DOHH2 (cell line): ENCODE results near the gene MYOG.
A peak's percentile ranks its signal among the peaks of the same experiment; 100 is the strongest.

ENCODE experiments used
- EZH2phosphoT487 ChIP-seq: fragments of 200-600 bp; sonication (generic); IDR thresholded peaks from 2 replicates; pipeline ENCODE4 v1.6.1; 2017; ENCODE audit warnings: borderline replicate concordance, mild to moderate bottlenecking, antibody characterized with exemption, low read length, moderate library complexity, mixed read lengths
- TF ChIP-seq, protein P1 (sequence below): fragments of 200-600 bp; sonication (generic); IDR thresholded peaks from one replicate; pipeline ENCODE4 v1.5.1; 2014; ENCODE audit warnings: antibody characterized with exemption, mild to moderate bottlenecking, low read depth, low read length; ENCODE audit not compliant: poor library complexity, severe bottlenecking

DNA sequence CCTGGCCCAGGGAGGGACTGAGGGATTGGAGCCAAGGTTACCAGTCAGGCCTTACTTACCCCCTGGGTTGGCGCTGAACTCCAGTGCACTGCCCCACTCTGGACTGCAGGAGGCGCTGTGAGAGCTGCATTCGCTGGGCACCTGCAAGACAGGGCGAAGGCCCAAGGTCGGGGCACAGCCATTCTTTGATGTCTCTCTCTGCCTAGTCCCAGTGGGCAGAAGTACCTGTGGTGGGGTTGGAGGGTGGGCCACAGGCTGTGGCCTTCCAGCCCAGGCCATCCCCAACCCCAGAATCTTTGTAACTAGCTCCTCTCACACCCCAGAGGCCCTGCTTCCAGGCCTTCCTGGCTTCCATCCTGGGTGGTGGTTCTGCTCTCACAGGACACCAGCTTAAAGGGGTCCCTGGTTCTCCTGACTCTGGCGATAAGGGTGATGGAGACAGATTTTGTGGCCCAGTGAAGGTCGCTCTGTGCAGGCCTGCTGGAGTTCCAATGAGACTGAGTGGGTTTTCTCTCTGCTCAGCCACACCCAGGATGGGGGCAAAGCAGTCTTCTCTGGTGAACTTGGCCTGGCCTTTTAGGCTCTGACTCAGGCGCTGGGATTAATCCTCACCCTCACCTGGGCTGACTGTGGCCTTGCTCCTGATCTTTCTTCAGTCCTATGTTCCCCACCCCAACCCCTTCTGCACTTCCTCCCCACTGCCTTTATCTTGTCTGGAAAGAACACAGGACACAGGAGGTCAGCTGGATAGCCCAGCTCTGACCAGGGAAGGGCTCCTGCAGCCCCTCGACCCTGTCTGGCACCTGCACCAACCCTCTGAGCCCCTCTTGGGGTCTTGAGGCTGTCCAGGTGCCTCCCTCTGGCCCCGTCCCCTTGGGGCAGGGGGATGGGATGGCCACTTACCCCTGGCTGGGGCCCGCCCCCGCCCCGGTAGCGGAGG is 954 bp downstream of the MYOG start:
- TF ChIP-seq, protein P1, sequence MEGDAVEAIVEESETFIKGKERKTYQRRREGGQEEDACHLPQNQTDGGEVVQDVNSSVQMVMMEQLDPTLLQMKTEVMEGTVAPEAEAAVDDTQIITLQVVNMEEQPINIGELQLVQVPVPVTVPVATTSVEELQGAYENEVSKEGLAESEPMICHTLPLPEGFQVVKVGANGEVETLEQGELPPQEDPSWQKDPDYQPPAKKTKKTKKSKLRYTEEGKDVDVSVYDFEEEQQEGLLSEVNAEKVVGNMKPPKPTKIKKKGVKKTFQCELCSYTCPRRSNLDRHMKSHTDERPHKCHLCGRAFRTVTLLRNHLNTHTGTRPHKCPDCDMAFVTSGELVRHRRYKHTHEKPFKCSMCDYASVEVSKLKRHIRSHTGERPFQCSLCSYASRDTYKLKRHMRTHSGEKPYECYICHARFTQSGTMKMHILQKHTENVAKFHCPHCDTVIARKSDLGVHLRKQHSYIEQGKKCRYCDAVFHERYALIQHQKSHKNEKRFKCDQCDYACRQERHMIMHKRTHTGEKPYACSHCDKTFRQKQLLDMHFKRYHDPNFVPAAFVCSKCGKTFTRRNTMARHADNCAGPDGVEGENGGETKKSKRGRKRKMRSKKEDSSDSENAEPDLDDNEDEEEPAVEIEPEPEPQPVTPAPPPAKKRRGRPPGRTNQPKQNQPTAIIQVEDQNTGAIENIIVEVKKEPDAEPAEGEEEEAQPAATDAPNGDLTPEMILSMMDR, result peak; percentile 90
- no peak for TF ChIP-seq EZH2phosphoT487
